ENCODE measurements around the gene COBL.

The COBL gene

DNA sequence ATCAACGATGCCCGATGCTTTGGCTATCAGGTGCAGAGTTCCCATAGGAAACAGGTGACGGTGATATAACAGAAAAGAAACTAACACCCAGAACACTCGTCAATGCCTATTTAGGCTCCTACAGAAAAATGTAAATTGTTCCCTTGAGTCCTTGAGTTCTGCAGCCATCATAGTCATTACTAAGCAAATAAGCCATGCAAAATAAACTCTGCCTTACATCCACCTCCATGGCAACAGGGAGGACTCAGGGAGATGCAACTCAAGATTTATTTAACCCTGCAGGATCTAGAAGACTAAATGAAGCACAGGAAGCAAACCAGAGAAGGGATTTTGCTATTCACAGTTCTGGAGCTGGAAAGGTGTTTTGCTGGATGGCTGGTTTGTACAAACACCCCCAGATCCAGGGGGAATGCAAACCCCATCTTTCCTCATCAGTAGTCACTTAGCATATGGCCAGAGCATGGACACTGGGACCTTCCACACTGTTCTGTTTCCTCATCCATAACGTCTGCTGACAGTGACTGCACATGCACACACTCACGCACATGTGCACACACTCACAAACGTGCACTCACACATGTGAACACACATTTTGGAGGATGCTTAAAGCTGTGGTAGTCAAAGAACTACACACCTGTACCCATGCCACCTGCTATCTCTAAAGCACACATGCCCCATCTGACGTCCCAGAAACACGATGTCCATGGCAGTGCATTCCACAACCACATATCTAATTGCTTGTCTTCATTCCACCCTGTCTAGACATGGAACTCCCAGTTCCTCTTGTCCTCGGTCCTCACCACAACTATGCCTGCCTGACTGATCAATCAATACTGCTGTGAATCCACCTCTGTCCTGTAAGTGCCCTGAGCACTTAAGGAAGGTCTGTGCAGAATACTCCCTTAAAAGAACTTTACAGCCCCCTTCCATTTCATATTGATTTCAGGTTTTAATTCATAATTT is 178.2 kb downstream of the COBL start:
- DNase-seq = no peak

DNA sequence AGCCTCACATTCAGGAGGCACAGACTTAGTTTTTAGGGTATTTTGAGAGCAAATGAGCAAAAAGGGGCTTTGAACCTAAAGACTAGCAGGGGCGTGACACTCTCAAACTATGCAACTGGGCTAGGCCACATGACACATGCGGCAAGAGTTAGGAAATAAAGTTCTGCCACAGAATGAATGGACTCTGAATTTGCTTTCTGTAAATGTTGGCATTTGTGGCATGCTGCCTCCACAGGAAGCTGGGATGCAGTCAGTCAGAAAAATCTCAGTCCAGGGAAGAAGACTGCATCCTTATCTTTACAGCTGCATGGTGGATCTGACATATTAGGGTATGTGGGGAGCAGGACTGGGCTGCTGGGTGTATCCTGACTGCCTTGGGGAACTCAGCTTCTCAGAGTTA is 181.0 kb downstream of the COBL start:
- DNase-seq = no peak

DNA sequence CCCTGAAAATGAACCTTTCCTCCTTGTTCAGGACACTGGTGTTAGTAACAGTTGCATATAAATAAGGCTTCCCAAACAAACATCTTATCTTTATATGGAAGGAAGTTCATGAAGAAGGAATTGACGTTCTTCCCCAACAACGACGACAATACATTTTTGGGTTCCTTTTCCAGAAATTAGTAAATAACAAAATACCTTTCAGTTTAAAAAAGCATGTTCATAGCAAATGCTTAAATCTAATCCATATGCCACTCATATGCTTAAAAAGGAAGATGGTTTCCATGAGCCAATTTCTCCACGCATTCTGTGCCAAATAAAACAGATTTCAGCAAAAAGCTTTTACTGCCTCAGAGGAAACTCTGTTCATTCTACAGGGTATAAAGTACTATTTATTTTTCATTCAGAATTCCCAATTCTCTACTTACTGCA is 182.6 kb downstream of the COBL start:
- DNase-seq = no peak

- no peak for DNase-seq
Measured at GRCh38 chr7:51132661-51133060, 183.9 kb downstream of the COBL start.

GRCh38 chr7:51129527-51130472 is 186.8 kb downstream of the COBL start:
- DNase-seq = no peak

DNA sequence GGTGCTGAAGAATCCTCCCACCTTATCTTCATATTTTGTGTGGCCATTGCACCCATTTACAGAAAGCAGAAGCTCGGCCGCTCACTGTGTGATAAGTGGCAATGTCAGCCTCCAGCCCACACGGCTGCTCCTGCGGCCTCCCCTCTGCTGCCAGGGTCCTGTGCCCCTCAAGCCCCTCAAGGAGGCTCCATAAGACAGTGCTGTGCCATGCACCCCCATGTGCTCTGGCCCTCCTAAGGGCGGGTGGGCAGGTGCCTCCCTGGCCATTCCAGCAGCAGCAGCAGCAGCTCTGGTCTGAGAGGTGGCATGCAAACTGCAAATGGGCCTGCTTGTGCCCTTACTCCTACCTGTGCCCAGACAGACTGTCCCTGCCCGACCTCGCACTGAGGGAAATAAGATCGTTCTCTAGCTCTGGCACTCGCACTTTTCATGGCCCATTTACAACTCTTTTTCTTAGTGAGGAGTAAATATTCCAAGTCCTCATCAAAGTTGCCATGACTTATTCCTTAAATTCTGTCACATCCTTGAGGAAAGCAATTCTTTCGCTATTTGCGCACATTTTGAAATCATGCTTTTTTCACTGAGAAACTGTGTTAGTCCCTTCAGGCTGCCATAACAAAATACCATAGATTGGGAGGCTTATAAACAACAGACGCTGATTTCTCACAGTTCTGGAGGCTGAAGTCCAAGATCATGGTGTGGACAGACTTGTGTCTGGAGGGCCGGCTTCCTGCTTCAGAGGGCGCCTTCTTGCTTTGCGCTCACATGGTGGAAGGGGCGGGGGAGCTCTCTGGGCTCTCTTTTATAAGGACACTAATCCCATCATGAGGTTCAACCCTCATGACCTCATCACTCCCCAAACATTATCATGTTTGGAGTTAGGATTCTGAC is 187.8 kb downstream of the COBL start:
- DNase-seq = no peak

DNA sequence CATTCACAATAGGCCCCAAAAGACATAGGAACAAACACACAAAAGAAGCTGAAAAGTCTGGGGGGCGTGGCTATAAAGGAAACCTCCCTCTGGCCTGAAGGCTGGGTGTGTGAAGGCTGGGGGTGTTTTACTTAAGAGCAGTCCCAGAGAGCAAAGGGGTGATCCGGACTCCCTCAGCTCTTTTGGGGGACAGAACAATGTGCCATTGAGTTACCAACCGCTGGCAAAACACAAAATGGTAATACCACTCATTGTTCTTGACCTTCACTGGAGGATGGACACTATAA is 189.0 kb downstream of the COBL start:
- DNase-seq = no peak

GRCh38 chr7:51126813-51127617 is 189.6 kb downstream of the COBL start:
- no peak for DNase-seq

- DNase-seq = no peak
Measured at GRCh38 chr7:51126324-51126723, 190.3 kb downstream of the COBL start.

DNA sequence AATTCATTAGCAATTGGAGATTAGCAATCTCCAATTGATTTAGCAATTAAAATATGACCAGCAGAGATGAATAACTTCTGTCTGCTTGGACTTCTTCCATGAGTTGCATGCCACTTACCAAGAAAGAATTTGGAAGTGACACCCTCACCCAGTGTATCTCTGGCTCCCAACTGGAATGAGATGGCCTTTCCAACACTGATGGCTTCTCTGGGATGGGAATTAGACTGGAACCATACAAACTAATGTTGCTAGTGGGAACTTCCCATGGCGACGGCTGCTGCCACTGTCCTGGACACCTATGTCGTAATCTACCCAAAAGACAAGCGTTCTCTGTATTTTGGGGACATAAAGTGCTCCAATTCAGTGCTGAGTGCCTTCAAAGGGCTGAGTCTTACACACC is 192.3 kb downstream of the COBL start:
- DNase-seq = no peak

- DNase-seq = peak in 3 of 4 experiments; percentile 5 to 24 (median 9)
Measured at GRCh38 chr7:51123322-51124019, 193.1 kb downstream of the COBL start.

GRCh38 chr7:51121931-51122425 is 194.6 kb downstream of the COBL start:
- DNase-seq = no peak

- no peak for DNase-seq
Measured at GRCh38 chr7:51121036-51121790, 195.4 kb downstream of the COBL start.

DNA sequence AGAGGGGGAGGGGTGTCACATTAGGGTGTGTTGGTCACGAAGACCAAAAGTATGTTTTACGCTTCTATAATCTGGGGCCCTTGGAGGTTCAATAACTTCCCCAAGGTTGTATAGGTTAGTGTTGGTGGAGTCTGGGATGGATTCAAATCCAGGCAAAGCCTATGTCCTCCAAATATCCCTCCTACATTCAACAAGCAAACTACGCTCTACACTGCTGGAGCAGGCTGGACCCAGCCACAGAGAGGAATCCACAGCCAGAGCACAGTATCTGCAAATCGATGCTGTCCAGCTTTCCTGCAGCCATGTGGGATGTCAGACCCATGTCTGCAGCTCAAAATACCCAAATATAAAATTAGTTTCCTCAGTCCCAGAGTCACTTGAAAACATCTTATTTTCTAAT is 198.0 kb downstream of the COBL start:
- no peak for DNase-seq

- DNase-seq = no peak
Measured at GRCh38 chr7:51114501-51114900, 202.1 kb downstream of the COBL start.

DNA sequence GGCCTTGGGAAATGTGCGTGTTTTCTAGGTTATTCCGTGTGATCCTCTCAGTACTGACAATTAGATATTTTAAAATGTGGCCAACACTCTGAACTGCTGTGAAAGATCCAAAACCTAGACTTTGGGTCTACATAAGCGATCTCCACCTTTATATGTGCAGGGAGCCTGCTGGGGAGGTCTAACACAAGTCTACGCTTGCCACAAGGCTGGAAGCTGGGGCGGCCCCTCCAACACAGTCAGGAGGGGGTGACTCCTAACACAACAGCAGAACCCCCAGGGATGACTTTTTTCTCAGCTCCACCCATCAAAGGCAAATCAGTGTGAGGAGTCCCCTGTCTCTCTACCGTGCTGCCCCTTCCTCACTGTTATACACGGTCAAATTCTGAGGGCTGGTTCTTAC is 202.6 kb downstream of the COBL start:
- DNase-seq = no peak

DNA sequence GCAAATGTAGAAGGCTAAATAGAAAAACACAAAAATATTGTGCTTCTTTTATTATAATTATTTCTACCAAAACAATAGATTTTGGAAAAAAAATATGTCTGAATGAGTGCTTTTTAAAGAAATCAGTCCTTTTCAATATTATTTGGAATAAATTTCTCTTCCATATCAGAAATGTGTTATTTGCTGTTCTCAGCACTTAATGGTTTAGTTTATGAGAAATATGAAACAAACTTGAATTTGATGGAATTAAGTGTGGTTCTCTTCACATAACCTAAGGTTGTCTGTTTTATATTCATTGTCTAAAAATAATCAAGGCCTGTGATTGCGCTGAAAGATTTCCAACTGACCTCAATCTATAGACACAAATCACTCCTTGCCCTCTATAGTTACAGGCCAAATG is 203.0 kb downstream of the COBL start:
- no peak for DNase-seq

DNA sequence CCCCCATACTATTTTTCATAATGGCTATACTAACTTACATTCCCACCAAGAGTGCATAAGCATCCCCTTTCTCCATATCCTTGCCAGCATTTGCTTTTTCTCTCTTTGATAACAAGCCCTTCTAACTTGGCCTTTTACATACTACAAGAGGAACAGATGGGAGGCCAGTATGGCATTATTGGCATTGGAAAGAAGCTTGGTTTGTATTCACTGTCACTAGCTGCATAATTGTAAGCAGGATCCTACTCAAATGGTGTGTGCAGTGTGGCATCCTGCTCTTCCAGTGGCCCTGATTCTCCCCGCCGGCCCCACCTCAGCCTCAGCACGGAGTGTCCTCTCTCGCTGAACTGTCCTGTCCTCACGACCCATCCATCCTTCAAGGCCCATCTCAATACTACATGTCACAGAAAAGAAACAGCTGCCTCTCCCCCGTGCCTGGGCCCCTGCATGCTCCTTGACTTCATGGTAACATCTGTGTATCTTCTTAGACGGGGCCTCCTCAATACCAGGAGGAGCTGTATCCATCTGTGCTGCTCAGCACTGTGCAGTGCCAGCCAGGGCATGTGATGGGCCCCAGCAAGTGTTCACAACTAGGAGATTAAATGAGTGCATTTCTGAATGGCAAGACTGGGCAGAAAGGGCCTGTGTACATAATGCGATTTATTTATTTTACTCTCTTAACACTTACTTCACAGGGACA is 205.2 kb downstream of the COBL start:
- DNase-seq = no peak

DNA sequence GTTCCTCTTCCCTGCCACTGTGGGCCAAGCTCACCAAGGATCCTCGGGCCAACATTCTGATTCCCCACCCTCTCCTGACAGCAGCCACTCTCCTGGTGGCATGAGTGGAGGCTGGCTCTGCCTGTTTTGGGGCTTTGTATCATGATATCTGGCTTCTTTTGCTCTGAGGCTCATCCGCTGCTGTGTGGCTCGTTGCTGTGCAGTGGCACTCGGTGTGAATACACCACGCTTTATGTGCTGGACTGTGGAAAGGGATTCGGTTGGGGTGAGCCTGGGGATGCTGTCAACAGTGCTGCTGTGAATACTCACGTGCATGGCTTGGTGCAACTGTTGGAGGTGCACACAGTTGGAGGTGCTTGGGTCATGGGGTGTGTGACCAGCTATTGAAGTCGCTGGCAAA is 208.5 kb downstream of the COBL start:
- no peak for DNase-seq

DNA sequence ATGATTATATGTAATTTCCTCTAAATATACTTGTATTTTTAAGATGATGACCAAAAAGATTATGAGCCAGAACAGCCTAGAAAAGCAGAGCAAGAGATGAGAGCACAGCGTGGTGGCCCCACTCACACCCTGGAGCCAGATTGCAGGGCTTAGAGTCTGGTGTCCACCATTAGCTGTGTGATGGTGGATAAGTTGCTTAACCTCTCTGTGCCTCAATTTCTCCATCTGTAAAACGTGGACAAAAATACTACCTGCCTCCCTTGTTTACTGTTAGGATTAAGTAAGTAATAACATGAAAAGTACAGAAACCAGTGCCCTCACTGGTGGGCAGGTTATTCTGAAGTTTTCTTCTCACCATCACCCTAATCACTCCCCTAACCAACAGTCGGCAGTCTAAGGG is 212.3 kb downstream of the COBL start:
- DNase-seq = no peak
